Esophagus (tissue), 2 donors: ENCODE results near the gene TPP2. TPM values are rescaled to one million over a fixed set of nuclear protein-coding genes. Genes with fewer than 3 reads are reported as not detected.
A peak's percentile ranks its signal among the peaks of the same experiment; 100 is the strongest.

Experiments
- H3K27ac ChIP-seq, 2 donors: one replicate each; pipeline ENCODE4 v1.5.1; 2013; ENCODE audit warnings: low read depth in 2 of 2, mild to moderate bottlenecking in 2 of 2, inconsistent platforms in 1 of 2, low read length in 1 of 2, moderate library complexity in 1 of 2
- H3K27me3 ChIP-seq, 2 donors: one replicate each; pipeline ENCODE4 v1.6.1; 2013; ENCODE audit warnings: low read length in 2 of 2, control low read depth in 1 of 2, mild to moderate bottlenecking in 1 of 2; ENCODE audit not compliant: insufficient read depth in 2 of 2, control insufficient read depth in 1 of 2
- H3K36me3 ChIP-seq, 2 donors: one replicate each; pipeline ENCODE4 v1.6.1; 2013; ENCODE audit warnings: low read length in 1 of 2; ENCODE audit not compliant: control insufficient read depth in 2 of 2, insufficient read depth in 2 of 2
- H3K4me1 ChIP-seq, 2 donors: one replicate each; pipeline ENCODE4 v1.6.1; 2013; ENCODE audit warnings: low read length in 1 of 2; ENCODE audit not compliant: control insufficient read depth in 2 of 2, insufficient read depth in 2 of 2
- H3K4me3 ChIP-seq, 2 donors: one replicate each; pipeline ENCODE4 v1.5.1; 2013; ENCODE audit warnings: low read length in 2 of 2, mild to moderate bottlenecking in 2 of 2, low read depth in 1 of 2, moderate library complexity in 1 of 2
- H3K9me3 ChIP-seq, 2 donors: one replicate each; pipeline ENCODE4 v1.6.1; 2013; ENCODE audit warnings: mild to moderate bottlenecking in 2 of 2, low read depth in 1 of 2, low read length in 1 of 2, moderate library complexity in 1 of 2; ENCODE audit not compliant: control insufficient read depth in 2 of 2, insufficient read depth in 1 of 2
- WGBS, 2 donors: extraction: QIAGEN DNeasy Blood & Tissue Kit; methylation state at CpG; one replicate each; pipeline ENCODE4 v1.1.7; 2013; 5-methylcytosine and 5-hydroxymethylcytosine counted together
- polyA plus RNA-seq, 2 donors: library from polyadenylated mRNA; stranded (reverse); fragments of 200-250 nt; gene quantifications; one replicate each; pipeline ENCODE4 v1.2.3, GENCODE V29; 2013
- donor health status: healthy with polysubstance abuse.
- donor health status: Bipolar disorder and iron deficiency.

TPP2 gene
- polyA plus RNA-seq, 2 donors: 15.2 to 17.1 TPM

DNA sequence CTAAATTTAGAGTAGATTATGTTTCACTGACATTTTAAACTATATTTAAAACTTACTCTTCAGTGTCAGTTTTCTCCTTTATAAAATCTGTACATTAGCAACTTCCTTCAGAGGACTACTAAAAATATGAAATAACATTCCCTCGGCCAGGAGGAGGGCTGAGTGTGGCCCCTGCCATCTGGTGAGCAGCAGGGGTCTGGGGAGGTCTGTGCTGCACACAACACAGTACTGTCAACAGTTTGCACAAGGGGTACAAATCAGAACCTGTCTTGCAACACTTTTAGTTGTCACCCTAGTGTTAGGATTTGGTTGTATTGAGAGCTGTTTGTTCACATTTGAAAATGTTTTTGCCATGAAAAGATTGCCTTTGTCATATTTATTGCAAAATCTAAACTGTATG lies 48.9 kb downstream of the TPP2 start:
- Histone ChIP-seq H3K4me3 (no peak overlapping the region), H3K9me3 (no peaks in the 10 kb centered on the region), H3K27ac (no peak overlapping the region), H3K4me1 (peaks cover 0 to 2% of the 10 kb centered on the region in 2 donors), H3K36me3 (peaks cover 0 to 3% of the 10 kb centered on the region in 2 donors), H3K27me3 (no peaks in the 10 kb centered on the region)
- WGBS, 2 donors: 86 to 89% methylated on average over 1 of the region's 1 CpG

DNA sequence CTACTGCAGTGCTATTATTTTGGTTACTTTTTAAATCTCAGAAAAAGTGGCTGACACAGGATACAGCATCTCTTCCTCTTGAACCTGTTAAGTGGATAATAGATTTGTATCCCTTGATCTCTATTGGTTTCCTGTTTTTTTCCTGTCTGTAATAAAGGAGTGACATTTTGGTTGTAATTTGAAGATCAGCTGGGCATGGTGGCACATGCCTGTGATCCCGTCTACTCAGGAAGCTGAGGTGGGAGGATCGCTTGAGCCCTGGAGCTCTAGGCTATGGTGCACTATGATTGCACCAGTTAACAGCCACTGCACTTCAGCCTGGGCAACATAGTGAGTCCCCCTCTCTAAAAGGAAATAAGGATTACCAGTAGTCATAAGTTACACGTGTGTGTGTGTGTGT lies 51.3 kb downstream of the TPP2 start:
- no peak overlapping the region for H3K4me3 ChIP-seq
- peaks cover 0 to 2% of the 10 kb centered on the region in 2 donors for H3K4me1 ChIP-seq
- peaks cover 0 to 3% of the 10 kb centered on the region in 2 donors for H3K36me3 ChIP-seq
- H3K27ac ChIP-seq: no peak overlapping the region
- 55 to 62% methylated on average over 3 of the region's 3 CpGs for WGBS, 2 donors
- no peaks in the 10 kb centered on the region for H3K9me3 ChIP-seq
- no peaks in the 10 kb centered on the region for H3K27me3 ChIP-seq

DNA sequence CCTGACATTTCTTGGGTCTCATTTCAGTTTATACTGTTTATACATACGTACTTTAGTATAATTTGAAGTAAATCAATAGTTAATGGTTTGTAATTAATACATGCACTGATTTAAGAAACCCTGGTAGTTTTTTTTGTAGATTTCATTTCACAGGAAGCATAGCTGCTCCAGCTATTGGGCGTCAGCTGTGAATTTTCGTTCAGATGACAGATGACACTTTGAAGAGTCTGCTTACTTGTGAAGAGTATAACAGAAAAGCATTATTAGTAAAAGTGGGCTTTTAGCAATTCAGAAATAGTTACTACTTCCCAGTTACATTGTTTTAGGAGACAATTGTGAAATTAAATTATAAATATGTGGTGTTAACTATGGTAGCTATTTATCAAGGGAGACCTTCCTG lies 53.7 kb downstream of the TPP2 start:
- no peaks in the 10 kb centered on the region for H3K9me3 ChIP-seq
- peaks cover 0 to 2% of the 10 kb centered on the region in 2 donors for H3K4me1 ChIP-seq
- H3K27me3 ChIP-seq: no peaks in the 10 kb centered on the region
- H3K4me3 ChIP-seq: no peak overlapping the region
- H3K27ac ChIP-seq: no peak overlapping the region
- WGBS, 2 donors: 93% methylated on average over 3 of the region's 3 CpGs
- H3K36me3 ChIP-seq: peaks cover 4 to 5% of the 10 kb centered on the region in 2 donors

DNA sequence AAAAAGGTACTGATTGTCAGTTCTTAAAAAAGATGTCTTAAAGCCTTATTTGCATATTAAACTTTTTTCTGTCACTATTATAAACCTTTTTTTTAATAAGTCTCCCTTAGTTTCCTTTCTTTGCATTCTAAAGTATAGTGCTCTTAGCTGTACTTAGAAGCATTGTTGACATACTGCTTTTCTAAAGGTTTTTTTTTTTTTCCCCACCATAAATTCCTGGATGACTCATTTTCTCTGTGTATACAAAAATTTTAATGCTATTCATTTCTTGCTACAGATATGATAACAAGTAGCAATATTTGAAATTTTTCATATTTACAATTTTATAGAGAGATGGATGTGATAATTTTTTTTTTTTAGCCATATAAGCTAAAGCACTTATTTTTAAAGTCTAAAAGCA lies 54.6 kb downstream of the TPP2 start:
- Histone ChIP-seq H3K4me3 (no peak overlapping the region), H3K27ac (no peak overlapping the region), H3K4me1 (peaks cover 2 to 3% of the 10 kb centered on the region in 2 donors), H3K27me3 (no peaks in the 10 kb centered on the region), H3K36me3 (peaks cover 4 to 5% of the 10 kb centered on the region in 2 donors), H3K9me3 (no peaks in the 10 kb centered on the region)

GRCh38 chr13:102651892-102652291 lies 55.1 kb downstream of the TPP2 start:
- Histone ChIP-seq H3K27me3 (no peaks in the 10 kb centered on the region), H3K36me3 (peaks cover 2 to 4% of the 10 kb centered on the region in 2 donors), H3K9me3 (no peaks in the 10 kb centered on the region), H3K4me1 (peaks cover 2 to 3% of the 10 kb centered on the region in 2 donors), H3K4me3 (no peak overlapping the region), H3K27ac (peak overlapping the region in 1 of 2 donors; percentile 18)
- WGBS, 2 donors: 53 to 62% methylated on average over 5 of the region's 5 CpGs

- WGBS, 2 donors: 41 to 59% methylated on average over 2 of the region's 2 CpGs
- Histone ChIP-seq H3K4me1 (peaks cover 0 to 3% of the 10 kb centered on the region in 2 donors), H3K4me3 (no peak overlapping the region), H3K27ac (peak overlapping the region in 1 of 2 donors; percentile 18), H3K27me3 (no peaks in the 10 kb centered on the region), H3K9me3 (peaks cover 0 to 3% of the 10 kb centered on the region in 2 donors), H3K36me3 (peaks cover 6 to 9% of the 10 kb centered on the region in 2 donors)
Observed at GRCh38 chr13:102654756-102655155, 58.0 kb downstream of the TPP2 start.

GRCh38 chr13:102657630-102658029 lies 60.8 kb downstream of the TPP2 start:
- Histone ChIP-seq H3K4me3 (no peak overlapping the region), H3K4me1 (peaks cover 0 to 3% of the 10 kb centered on the region in 2 donors), H3K36me3 (peaks cover 6 to 9% of the 10 kb centered on the region in 2 donors), H3K27ac (no peak overlapping the region), H3K27me3 (no peaks in the 10 kb centered on the region), H3K9me3 (peaks cover 0 to 3% of the 10 kb centered on the region in 2 donors)
- WGBS, 2 donors: 75 to 82% methylated on average over 6 of the region's 6 CpGs

DNA sequence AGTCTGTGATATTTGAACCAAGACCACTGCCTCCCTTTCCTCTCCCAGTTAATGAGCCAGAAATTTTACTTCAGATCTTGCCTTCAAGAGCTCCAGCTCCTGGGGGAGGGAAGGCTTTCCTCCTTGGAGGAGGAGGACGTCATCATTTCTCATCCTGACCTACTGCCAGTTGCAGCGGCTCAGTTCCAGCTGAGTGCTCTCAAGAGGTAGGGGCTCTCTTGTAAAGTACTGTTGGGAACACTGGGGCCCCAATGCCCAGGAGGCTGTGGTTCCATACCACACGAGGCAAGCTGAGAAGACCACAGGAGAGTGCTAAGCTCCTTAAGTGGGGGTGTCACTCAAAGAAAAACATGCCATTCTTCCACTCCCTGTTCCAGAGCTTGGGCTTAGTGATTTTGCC lies 61.9 kb downstream of the TPP2 start:
- H3K36me3 ChIP-seq: peaks cover 6 to 9% of the 10 kb centered on the region in 2 donors
- H3K9me3 ChIP-seq: peaks cover 0 to 3% of the 10 kb centered on the region in 2 donors
- no peak overlapping the region for H3K27ac ChIP-seq
- WGBS, 2 donors: 94 to 95% methylated on average over 3 of the region's 3 CpGs
- peaks cover 0 to 3% of the 10 kb centered on the region in 2 donors for H3K4me1 ChIP-seq
- H3K4me3 ChIP-seq: no peak overlapping the region
- H3K27me3 ChIP-seq: no peaks in the 10 kb centered on the region

GRCh38 chr13:102659168-102659713 lies 62.5 kb downstream of the TPP2 start:
- peaks cover 0 to 3% of the 10 kb centered on the region in 2 donors for H3K9me3 ChIP-seq
- no peaks in the 10 kb centered on the region for H3K27me3 ChIP-seq
- no peak overlapping the region for H3K27ac ChIP-seq
- peaks cover 0 to 3% of the 10 kb centered on the region in 2 donors for H3K4me1 ChIP-seq
- H3K36me3 ChIP-seq: peaks cover 6 to 9% of the 10 kb centered on the region in 2 donors
- no peak overlapping the region for H3K4me3 ChIP-seq

- Histone ChIP-seq H3K4me3 (no peak overlapping the region), H3K4me1 (no peaks in the 10 kb centered on the region), H3K36me3 (peaks cover 7 to 8% of the 10 kb centered on the region in 2 donors), H3K9me3 (peaks cover 0 to 2% of the 10 kb centered on the region in 2 donors), H3K27me3 (no peaks in the 10 kb centered on the region), H3K27ac (no peak overlapping the region)
Observed at GRCh38 chr13:102667023-102667422, 70.2 kb downstream of the TPP2 start.
